UCSD-AML1 (cell line): ENCODE measurements around the gene FARS2.

ENCODE experiments used
- DNase-seq: peaks from one replicate; lab custom pipeline; 2025; ENCODE audit not compliant: unreplicated experiment; lab: John Stamatoyannopoulos, UW

FARS2 gene

GRCh38 chr6:5412663-5413062 lies 151.3 kb downstream of the FARS2 start:
- no peak for DNase-seq

DNA sequence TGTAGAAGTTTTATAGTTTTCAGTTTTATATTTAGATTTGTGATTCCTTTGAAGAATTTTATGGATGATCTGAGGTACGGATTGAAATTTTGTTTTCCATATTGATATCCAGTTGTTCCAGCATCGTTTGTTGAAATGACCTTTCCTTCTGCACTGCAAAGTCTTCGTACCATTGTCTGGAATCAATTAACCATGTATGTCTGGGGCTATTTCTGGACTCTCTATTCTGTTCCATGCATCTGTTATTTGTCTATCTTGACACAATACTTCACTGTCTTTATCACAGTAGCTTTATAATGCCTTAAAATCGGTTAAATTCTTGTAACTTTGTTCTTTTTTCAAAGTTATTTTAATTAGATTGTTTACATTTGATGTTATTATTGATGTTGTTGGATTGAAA lies 154.9 kb downstream of the FARS2 start:
- no peak for DNase-seq

- peak; percentile 29 for DNase-seq
These were observed 161.1 kb downstream of the FARS2 start for GRCh38 chr6:5422321-5422915.

DNA sequence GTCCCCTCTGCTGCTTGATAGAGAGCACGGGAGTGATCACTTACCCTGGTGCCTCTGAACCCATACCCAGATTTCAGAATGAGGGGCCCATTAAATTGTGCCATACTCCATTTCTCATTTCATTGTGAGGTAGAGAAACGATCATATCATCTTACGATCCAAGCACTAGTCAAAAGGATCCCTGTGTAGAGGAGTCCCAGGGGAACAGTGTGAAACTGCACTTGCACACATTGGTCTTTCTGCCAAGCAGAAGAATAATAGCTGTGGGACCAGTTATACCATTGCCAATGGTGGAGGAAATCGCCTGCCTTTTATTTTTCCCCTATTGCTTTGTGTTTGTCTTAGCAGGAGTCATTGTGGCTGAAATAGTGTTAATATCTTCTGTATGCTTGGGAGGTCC lies 161.9 kb downstream of the FARS2 start:
- DNase-seq: no peak

DNA sequence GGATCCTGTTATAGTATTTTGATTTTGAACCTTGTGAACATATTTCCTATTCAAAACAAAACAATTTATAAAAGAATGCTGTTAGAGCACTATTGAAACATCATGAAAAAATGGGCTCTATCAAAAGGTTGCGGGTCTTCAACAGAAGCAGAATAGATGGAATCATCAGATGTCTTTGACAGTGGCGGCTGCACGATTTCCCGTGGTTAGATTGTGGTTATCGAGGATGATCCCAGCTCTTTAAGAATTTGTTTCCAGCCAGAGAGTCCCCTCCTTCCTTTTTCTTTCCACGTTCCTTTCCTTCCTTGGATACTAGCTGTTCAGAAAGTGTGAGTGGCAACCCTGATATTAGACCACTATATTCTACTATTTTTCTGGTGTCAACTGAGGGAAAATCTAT lies 163.4 kb downstream of the FARS2 start:
- DNase-seq: no peak

DNA sequence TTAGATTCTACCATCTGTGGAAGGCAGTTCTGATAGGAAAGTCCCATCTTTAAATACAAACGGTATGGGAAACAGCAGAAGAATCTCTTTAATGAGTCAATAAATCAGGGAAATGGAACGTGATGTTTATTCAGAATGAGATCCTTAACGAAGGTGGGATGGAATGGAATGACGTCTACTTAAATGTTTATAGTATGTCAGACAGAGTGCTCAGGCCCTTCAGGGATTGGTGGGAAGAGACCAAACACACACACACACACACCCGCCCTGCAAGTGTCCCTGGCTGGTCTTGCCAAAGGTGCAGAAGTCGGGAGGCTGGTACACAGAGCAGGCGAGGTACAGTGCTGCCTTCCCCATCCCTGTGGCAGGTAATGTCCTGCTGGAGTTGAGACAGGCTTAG lies 164.0 kb downstream of the FARS2 start:
- DNase-seq: no peak

DNA sequence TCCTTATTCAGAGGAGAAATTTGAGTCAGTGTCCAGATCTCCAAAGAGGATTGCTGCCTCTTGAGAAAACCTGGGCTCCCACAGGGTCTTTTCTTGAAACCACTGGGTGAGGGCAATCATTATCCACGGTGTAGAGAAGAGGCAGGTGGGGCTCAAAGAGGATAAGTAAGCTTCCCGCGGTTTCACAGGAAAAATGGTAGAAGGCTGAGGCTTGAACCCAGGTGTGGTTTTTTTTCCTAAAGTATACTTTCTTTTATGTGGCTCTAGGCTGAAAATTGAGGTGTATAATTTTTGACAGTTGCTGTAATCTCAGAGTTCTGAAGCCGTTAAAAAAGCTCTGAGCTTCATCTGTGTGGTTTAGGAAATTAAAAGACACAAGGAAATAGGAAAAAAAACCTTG lies 164.5 kb downstream of the FARS2 start:
- no peak for DNase-seq

- no peak for DNase-seq
These were observed 166.3 kb downstream of the FARS2 start for GRCh38 chr6:5427586-5427985.

DNA sequence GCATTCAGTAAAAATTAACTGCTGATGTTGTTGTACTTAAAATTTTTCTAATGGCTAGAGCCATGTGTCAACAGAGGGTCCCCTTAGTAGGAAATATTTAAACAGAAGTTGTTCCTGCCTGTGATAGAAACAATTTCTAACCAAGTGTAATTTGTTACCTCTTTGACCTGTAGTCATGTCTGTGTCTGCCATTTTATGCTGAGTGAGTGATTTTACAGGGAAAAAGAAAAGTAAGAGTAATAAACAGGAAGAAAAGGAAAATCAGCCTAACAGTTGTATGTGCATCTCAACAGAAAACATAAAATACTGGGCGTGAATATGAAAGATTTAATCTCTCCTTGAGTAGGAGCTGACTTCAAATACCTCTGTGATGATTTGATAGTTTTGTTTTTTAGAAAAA lies 172.0 kb downstream of the FARS2 start:
- DNase-seq: no peak

GRCh38 chr6:5435449-5435848 lies 174.1 kb downstream of the FARS2 start:
- no peak for DNase-seq

- DNase-seq: no peak
These were observed 177.7 kb downstream of the FARS2 start for GRCh38 chr6:5438922-5439584.

DNA sequence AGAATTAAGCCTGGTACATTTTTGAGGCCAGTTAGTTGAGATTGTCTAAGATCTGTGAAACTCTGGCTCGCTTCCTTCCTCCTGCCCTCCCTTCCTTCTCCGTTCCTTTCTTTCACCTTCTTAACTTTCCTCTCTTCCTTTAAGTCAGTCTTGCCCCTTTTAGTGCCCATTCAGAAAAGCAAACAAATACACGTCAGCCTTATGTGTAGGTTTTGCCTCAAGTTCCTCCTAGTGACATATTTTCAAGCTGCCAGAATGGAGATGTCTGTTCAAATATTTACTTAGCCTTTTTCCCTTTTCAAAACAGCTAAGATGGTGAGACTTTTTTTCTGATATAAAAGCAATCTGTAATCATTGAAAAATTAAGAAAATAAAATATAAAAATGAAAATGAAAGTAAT lies 178.4 kb downstream of the FARS2 start:
- DNase-seq: no peak

DNA sequence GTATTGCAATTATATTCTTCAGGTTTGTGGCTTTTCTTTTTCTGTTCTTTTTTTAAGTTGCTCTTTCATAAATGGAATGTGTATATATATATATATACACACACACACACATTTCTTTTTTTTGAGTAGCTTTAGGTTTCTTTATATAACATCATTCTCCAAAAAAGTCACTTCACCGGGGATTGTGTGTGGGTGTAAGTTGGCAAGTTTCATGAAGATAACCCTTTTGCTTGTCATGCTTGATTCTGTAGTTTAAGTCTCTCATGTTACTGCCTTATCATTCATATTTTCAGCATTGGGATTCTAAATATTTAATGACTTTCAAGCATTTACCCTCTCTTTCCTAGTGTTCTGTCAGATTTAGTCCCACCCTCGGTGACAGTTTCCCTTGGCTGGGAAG lies 181.0 kb downstream of the FARS2 start:
- no peak for DNase-seq

DNA sequence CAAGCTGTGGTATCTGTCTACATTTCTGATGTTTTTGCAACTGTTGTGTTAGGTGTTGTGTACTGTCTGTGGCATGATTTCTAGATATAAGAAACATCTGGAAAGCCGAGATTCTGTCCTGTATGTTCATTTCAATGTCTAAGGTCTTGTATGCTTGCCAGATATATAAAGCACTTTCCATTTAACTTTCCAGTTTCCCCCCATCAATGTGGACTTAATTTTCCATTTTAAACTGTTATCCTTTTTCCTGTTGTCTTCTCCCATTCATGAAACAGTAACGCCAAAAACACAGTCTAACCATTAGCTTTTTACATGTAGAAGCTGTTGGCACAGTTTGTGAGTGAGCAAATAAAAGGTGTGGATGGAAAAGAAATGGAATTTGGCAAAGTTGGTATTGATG lies 181.6 kb downstream of the FARS2 start:
- no peak for DNase-seq

GRCh38 chr6:5443491-5443890 lies 182.2 kb downstream of the FARS2 start:
- DNase-seq: no peak

- no peak for DNase-seq
These were observed 185.2 kb downstream of the FARS2 start for GRCh38 chr6:5446362-5447075.

DNA sequence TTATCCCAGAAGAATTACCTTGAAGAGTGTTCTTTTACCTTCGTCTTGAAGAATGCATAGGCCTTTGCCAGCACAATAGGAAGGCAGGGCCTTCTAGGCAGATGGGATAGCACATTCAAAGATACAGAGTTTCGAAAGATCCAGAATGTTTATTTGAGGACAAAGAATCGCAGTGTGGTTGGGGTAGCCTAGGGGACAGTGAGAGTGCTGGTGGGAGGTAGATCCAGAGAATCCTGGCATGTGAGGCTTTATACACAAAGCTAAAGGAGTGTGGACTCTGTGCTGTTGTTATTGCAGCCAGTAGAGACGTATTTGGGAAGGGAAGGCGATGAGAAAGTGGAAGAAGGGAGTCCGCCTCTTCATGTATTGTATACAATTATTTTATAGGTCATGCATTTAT lies 186.6 kb downstream of the FARS2 start:
- DNase-seq: no peak

DNA sequence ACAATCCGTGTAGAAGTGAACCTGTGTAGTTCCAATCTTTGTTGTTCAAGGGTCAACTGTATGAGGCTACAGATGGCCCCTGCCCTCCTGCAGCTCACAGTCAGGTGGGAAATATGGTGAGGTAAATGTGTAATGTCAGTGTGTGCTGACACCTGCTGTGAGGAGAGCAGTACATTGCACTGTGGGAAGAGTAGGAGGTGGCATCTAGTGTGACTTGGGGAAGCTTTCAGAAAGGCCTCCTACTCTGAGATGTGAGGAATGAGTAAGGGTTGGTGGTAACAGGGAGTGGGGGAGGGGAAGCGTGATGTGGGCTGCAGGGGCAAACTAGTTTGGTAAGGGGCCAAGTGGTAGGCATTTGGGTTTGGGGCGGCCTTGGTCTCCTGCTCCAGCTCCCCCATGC lies 188.8 kb downstream of the FARS2 start:
- no peak for DNase-seq

DNA sequence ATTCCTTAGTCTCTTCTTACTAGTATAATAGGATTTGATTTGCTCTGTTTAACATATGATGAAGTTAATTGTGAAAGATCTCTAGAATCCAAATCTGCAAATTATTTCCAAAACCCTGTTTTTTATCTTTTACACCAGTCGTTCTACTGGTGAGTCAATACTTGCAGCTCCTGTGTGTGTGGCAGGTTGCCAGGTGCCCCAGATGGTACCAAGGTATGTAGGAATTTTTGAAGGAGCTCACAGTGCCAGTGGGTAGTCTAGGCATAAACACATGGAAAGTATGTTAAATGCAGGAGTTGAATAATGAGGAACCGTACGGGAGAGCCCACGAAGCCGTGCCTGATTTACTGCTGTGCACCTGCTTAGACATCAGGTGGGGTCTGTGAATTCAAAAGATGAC lies 192.2 kb downstream of the FARS2 start:
- no peak for DNase-seq

DNA sequence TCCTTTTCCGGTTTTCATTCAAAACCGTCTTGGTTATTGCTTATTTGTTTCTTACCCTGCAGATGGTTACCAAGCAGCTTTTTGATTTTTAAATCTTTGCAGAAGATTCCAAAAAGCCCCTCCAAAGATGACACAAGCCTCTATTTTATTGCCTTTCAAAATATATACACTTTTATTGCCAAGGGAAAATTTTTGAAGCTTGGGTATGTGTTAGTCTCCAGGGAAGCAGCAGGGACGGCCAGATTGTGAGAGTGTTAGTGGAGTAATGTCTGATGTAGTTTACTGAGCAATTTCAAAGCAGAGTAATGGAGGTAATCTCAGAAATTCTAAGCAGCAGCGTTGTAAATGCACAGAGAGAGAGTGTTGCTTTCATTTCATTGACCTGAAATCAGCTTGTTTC lies 193.8 kb downstream of the FARS2 start:
- DNase-seq: no peak

DNA sequence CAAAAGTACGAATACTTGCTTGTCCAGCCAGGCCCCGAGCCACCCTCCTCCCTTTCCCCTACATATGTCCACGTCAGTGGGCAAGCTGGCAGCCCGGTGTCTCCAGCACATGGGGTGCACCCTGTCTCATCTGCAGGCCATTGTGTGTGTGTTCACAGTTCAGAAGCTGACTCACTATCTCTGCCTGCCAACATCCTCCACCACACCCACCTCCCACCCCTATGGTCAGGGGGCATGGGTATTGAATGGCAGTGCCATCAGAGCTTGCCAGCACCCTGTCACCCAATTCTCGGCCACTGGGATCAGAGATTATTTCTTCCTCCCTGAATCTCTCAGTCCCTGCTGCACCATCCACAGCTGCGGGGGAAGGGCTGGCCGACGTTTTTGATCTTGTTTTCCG lies 195.7 kb downstream of the FARS2 start:
- DNase-seq: no peak

GRCh38 chr6:5457983-5458683 lies 196.8 kb downstream of the FARS2 start:
- no peak for DNase-seq
